ENCODE results near the gene PRSS23. TPM values are rescaled to one million over a fixed set of nuclear protein-coding genes. Genes with fewer than 3 reads are reported as not detected.

PRSS23 gene
- total and polyA plus RNA-seq, 2 donors (not counting 3 experiments of a cell fraction or from before 2014, with no cell fraction given), result 146 to 278 TPM

- Histone ChIP-seq H3K9me1 (replicated peaks; ENCODE audit: control insufficient read depth, extremely low read depth, insufficient read depth, low read length) (no peaks in the 10 kb centered on the region), H3K9me3 (replicated peaks; ENCODE audit: control insufficient read depth, insufficient read depth, low read length) (no peaks in the 10 kb centered on the region), H3K36me3 (ENCODE audit: control insufficient read depth in 2 of 2, extremely low read depth in 1 of 2, insufficient read depth in 2 of 2, low read length in 2 of 2) (peaks cover 4 to 11% of the 10 kb centered on the region in 2 experiments), H3K79me2 (ENCODE audit: control insufficient read depth, insufficient read depth, low read length) (peaks cover 48% of the 10 kb centered on the region), H3K4me1 (ENCODE audit: control insufficient read depth, extremely low read depth, insufficient read depth, low read length) (peaks cover 42% of the 10 kb centered on the region), H3K4me2 (ENCODE audit: insufficient read depth, low read length) (no peak overlapping the region), H3K4me3 (replicated peaks in 1 of 3; ENCODE audit: insufficient read depth in 1 of 3, low read depth in 1 of 3, low read length in 3 of 3) (no peak overlapping the region), H2AFZ (ENCODE audit: low read depth, low read length) (no peak overlapping the region), H3K9ac (replicated peaks; ENCODE audit: extremely low read depth, insufficient read depth, low read length) (no peak overlapping the region), H3K27me3 (ENCODE audit: control insufficient read depth in 2 of 2, insufficient read depth in 2 of 2, low read length in 2 of 2) (no peaks in the 10 kb centered on the region), H4K20me1 (replicated peaks; ENCODE audit: control insufficient read depth, extremely low read depth, insufficient read depth, low read length) (no peaks in the 10 kb centered on the region), H3K27ac (ENCODE audit: insufficient read depth, low read depth, low read length) (no peak overlapping the region)
- TF ChIP-seq POLR2AphosphoS5 (IDR thresholded peaks at IDR 0.05; ENCODE audit: insufficient read depth, low read depth, low read length) (peak; percentile 20), EZH2 (IDR thresholded peaks at IDR 0.05; ENCODE audit: borderline replicate concordance, low read depth, low read length, severe bottlenecking) (no peak)
- dilution Hi-C loops (cut with MboI; ENCODE audit: extremely low pct_ligation_motif_present, low sequenced_read_pairs) (no loop called here), intact Hi-C loops (cut with micrococcal nuclease) (no loop called here)
- DNase-seq (ENCODE audit: low read depth, low spot score) (no peak), FAIRE-seq (no peak)
- POLR2A ChIA-PET, result interaction anchor here (0.6 kb wide), 1 partner anchor 1545 kb away, joined by 3 read pairs; no protein-coding TSS in a partner anchor
- CTCF ChIA-PET, result interaction anchor here (1.0 kb wide), 3 partner anchors 205 to 958 kb away, joined by 3 to 4 read pairs (median 3); partner anchors contain the start of gene CCDC83
- no TSS peak for BruUV-seq (replicated peaks)
Observed at GRCh38 chr11:86812981-86813380, 12.6 kb downstream of the PRSS23 start.

GRCh38 chr11:86814775-86815174 lies 14.4 kb downstream of the PRSS23 start:
- H3K4me1 ChIP-seq (ENCODE audit: control insufficient read depth, extremely low read depth, insufficient read depth, low read length), result peaks cover 53% of the 10 kb centered on the region
- dilution Hi-C loops (cut with MboI; ENCODE audit: extremely low pct_ligation_motif_present, low sequenced_read_pairs), result no loop called here
- H3K9me3 ChIP-seq (replicated peaks; ENCODE audit: control insufficient read depth, insufficient read depth, low read length), result no peaks in the 10 kb centered on the region
- H2AFZ ChIP-seq (ENCODE audit: low read depth, low read length), result no peak overlapping the region
- POLR2A ChIA-PET, result no interaction called here
- no peak for TF ChIP-seq FOS (IDR thresholded peaks at IDR 0.05; ENCODE audit: borderline replicate concordance, insufficient read depth, low read length)
- no peak for TF ChIP-seq MAX (IDR thresholded peaks at IDR 0.05; ENCODE audit: insufficient read depth, insufficient read length)
- TF ChIP-seq EZH2 (IDR thresholded peaks at IDR 0.05; ENCODE audit: borderline replicate concordance, low read depth, low read length, severe bottlenecking), result no peak
- no peak for TF ChIP-seq JUN (IDR thresholded peaks at IDR 0.05; ENCODE audit: borderline replicate concordance, insufficient read depth, insufficient read length, low read depth)
- no peak for TF ChIP-seq POLR2AphosphoS5 (IDR thresholded peaks at IDR 0.05; ENCODE audit: insufficient read depth, low read depth, low read length)
- TF ChIP-seq POLR2A (IDR thresholded peaks at IDR 0.05; ENCODE audit: low read depth, low read length), result no peak
- TF ChIP-seq CTCF (IDR thresholded peaks at IDR 0.05; ENCODE audit: extremely low read depth in 1 of 2, insufficient read depth in 1 of 2, low read depth in 1 of 2, low read length in 2 of 2), result no peak
- no peak for TF ChIP-seq MYC (IDR thresholded peaks at IDR 0.05; ENCODE audit: low read depth, low read length)
- no peak for TF ChIP-seq GATA2 (IDR thresholded peaks at IDR 0.05; ENCODE audit: insufficient read depth, insufficient read length, low read depth, low read length)
- FAIRE-seq, result no peak
- peak; percentile 46 for DNase-seq (ENCODE audit: low read depth, low spot score)
- H3K79me2 ChIP-seq (ENCODE audit: control insufficient read depth, insufficient read depth, low read length), result peaks cover 36% of the 10 kb centered on the region
- CTCF ChIA-PET, result interaction anchor here (1.4 to 1.5 kb wide), 2 partner anchors 207 to 454 kb away, joined by 3 to 6 read pairs; no protein-coding TSS in a partner anchor
- H3K27me3 ChIP-seq (ENCODE audit: control insufficient read depth in 2 of 2, insufficient read depth in 2 of 2, low read length in 2 of 2), result no peaks in the 10 kb centered on the region
- no peaks in the 10 kb centered on the region for H4K20me1 ChIP-seq (replicated peaks; ENCODE audit: control insufficient read depth, extremely low read depth, insufficient read depth, low read length)
- peaks cover 0 to 6% of the 10 kb centered on the region in 2 experiments for H3K36me3 ChIP-seq (ENCODE audit: control insufficient read depth in 2 of 2, extremely low read depth in 1 of 2, insufficient read depth in 2 of 2, low read length in 2 of 2)
- H3K4me2 ChIP-seq (ENCODE audit: insufficient read depth, low read length), result no peak overlapping the region
- intact Hi-C loops (cut with micrococcal nuclease), result loop anchor here (5.0 kb wide), 1 partner anchor 222 kb away; no protein-coding TSS in a partner anchor
- peak overlapping the region; percentile 0 for H3K27ac ChIP-seq (ENCODE audit: insufficient read depth, low read depth, low read length)
- no peak overlapping the region for H3K9ac ChIP-seq (replicated peaks; ENCODE audit: extremely low read depth, insufficient read depth, low read length)
- no peaks in the 10 kb centered on the region for H3K9me1 ChIP-seq (replicated peaks; ENCODE audit: control insufficient read depth, extremely low read depth, insufficient read depth, low read length)
- no peak overlapping the region for H3K4me3 ChIP-seq (replicated peaks in 1 of 3; ENCODE audit: insufficient read depth in 1 of 3, low read depth in 1 of 3, low read length in 3 of 3)
- BruUV-seq (replicated peaks), result no TSS peak

Measured in endothelial cell of umbilical vein (primary cell).